Ovary (tissue), 3 donors: ENCODE measurements around the gene PTAR1.

Experiments
- CTCF ChIP-seq, 3 donors: fragments of 450-650 bp in 2 of 3; fragments of 200-600 bp in 1 of 3; IDR thresholded peaks; one replicate each; pipeline versions ENCODE4 v1.5.1 to v1.8.0; 2016 to 2022; ENCODE audit warnings: antibody characterized with exemption in 3 of 3, mild to moderate bottlenecking in 1 of 3
- EP300 ChIP-seq: sonication (generic); formaldehyde crosslinking; IDR thresholded peaks from one replicate; pipeline ENCODE4 v1.6.1; 2017; ENCODE audit warnings: antibody characterized with exemption
- donor health status: DM: no; HTN: no; CAD: no.

- TF ChIP-seq CTCF (IDR thresholded peaks at IDR 0.05) (peak; percentile 79 to 80 (median 80)), EP300 (no peak)
These were observed 87.1 kb downstream of the PTAR1 start for GRCh38 chr9:69672596-69673310.
